ES-I3 (cell line): ENCODE results near the gene GNG12.

Source experiments
- H3K36me3 ChIP-seq: 2 replicates; pipeline ENCODE4 v1.6.1; 2013; ENCODE audit warnings: mild to moderate bottlenecking, low read length, control low read depth, moderate library complexity; ENCODE audit not compliant: insufficient read depth
- H3K4me1 ChIP-seq: 2 replicates; pipeline ENCODE4 v1.6.1; 2013; ENCODE audit warnings: mild to moderate bottlenecking, control low read depth, low read length; ENCODE audit not compliant: insufficient read depth
- H3K9ac ChIP-seq: 2 replicates; pipeline ENCODE4 v1.6.1; 2013; ENCODE audit warnings: low read depth, mild to moderate bottlenecking, low read length, moderate library complexity
- H3K9me3 ChIP-seq: 2 replicates; pipeline ENCODE4 v1.6.1; 2013; ENCODE audit warnings: mild to moderate bottlenecking, low read length, moderate library complexity; ENCODE audit not compliant: control insufficient read depth, insufficient read depth

Gene GNG12

DNA sequence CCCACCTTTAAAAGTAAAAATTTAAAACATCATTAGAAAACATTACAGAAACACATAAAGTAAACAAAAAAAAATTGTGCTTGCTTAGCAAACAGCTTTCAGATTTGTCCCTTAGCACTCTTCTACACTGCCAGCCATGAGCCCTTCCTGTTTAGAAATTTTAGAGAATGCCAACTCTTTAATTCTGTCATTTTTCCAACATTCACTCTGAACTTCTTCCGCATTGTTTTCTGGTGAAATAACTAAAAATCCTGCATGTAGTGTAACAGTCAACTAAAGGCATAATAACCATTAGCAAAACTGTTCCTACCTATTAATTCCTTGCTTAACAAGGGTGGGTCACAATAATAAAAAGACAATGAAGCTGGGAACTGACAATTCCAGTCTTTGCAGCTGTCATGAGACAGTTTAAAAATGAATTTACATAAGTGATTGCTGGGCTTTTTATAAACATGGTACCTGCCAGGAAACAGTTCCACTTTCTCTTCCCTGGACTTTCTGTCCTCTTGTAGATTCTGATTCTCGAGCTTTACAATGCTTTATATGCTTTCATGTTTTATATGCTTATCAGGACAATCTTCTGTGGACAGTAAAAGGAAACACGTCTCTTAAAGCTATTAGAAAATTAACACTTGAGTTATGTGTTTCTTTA lies 19.0 kb downstream of the GNG12 start:
- Histone ChIP-seq H3K4me1 (peaks cover 7% of the 10 kb centered on the region; the same call in 1 of the 2 replicates), H3K9me3 (peaks cover 8% of the 10 kb centered on the region; the same call in 1 of the 2 replicates), H3K36me3 (no peaks in the 10 kb centered on the region), H3K9ac (no peak overlapping the region)

DNA sequence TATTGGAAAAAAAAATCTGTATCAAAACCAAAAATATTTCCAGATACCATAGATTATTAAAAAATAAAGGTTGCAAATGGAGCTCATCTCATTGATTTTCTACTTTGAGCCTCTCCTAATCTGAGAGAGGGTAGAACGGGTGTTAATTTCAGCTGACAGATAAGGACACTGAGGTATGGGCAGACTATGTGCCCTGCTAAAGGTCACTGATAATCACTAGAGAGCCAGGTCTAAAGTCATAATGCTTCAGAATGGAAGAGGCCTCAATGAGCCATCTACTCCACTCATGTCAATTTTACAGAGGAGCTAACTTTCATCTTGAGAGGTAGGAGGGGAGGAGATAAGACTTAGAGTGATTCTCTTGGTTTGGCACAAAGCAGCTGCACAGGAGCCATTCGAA lies 21.0 kb downstream of the GNG12 start:
- Histone ChIP-seq H3K36me3 (no peaks in the 10 kb centered on the region), H3K9ac (no peak overlapping the region), H3K4me1 (0 out of 2 replicates have a peak, but pooled peaks cover 3% of the 10 kb centered on the region), H3K9me3 (peaks cover 8% of the 10 kb centered on the region; the same call in 1 of the 2 replicates)

DNA sequence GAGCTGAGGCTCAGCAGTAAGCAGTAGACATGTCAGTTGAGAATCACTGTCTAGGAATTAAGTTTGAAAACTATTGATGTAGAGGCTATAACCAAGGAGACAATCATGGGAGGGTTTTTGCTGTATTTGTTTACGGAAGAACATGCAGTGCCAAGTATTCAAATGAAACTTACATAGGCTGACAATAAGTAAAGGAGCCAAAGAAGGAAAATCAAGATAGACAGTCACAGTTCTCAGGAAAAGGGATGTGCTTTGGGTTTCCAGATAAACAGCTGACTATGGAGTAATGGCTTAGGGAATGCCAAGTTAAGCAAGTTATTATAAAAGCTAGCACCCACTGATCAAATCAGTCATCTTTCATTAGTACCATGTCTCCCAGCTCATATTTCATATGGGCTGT lies 21.5 kb downstream of the GNG12 start:
- Histone ChIP-seq H3K4me1 (0 out of 2 replicates have a peak, but pooled peaks cover 3% of the 10 kb centered on the region), H3K9ac (no peak overlapping the region), H3K36me3 (no peaks in the 10 kb centered on the region), H3K9me3 (peaks cover 6% of the 10 kb centered on the region; the same call in 1 of the 2 replicates)

DNA sequence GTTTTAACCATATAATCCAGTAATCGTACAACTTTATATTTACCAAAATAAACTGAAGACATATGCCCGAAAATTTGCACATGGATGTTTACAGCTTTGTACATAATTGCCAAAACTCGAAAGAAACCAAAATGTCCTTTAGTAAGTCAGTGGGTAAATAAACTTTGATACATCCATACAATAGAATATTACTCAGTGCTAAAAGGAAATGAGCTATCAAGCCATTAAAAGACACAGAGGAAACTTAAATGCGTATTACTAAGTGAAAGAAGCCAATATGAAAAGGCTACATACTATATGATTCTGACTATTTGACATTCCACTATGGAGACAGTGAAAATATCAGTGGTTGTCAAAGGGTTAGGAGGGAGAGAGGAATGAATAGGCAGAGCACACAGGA lies 23.4 kb downstream of the GNG12 start:
- H3K36me3 ChIP-seq = no peaks in the 10 kb centered on the region
- H3K9ac ChIP-seq = no peak overlapping the region
- no peaks in the 10 kb centered on the region for H3K9me3 ChIP-seq
- H3K4me1 ChIP-seq = no peaks in the 10 kb centered on the region

DNA sequence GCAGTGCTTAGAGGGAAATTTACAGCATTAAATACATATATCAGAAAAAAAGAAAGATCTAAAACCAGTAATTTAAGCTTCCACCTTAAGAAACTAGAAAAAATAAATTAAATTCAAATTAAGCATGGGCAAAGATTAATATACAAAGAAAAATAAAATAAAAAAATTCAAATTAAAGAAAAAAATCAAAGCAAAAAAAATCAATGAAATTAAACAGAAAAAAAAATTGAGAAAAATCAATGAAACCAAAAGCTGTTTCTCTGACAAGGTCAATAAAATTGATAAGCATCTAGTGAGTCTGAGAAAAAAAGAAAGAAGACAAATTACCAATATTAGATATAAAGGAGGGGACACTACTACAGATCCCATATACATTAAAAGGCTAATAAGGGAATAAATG lies 26.0 kb downstream of the GNG12 start:
- H3K4me1 ChIP-seq = peaks cover 4% of the 10 kb centered on the region; the same call in 1 of the 2 replicates
- H3K9ac ChIP-seq = no peak overlapping the region
- H3K9me3 ChIP-seq = no peaks in the 10 kb centered on the region
- no peaks in the 10 kb centered on the region for H3K36me3 ChIP-seq

DNA sequence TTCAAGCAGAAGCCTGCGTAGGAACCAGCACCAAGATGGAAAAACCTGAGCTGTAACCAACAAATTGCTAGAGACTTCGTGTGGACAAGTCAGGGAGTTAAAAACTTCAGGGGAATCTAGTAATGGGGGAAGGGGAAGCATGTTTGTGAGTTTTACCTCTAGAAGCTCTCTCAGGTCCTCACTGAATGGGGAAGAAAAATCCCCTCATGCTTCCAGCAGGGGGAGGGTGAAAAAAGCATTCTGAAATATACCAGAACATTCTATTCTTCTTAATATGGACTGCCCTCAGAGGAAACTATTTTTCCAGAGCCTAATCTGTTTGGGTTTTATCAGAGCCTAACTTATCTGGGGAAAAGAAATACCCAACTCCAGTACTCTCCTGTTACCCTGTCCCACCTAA lies 28.6 kb downstream of the GNG12 start:
- no peaks in the 10 kb centered on the region for H3K9me3 ChIP-seq
- H3K36me3 ChIP-seq = no peaks in the 10 kb centered on the region
- no peak overlapping the region for H3K9ac ChIP-seq
- H3K4me1 ChIP-seq = peaks cover 4% of the 10 kb centered on the region; the same call in 1 of the 2 replicates

DNA sequence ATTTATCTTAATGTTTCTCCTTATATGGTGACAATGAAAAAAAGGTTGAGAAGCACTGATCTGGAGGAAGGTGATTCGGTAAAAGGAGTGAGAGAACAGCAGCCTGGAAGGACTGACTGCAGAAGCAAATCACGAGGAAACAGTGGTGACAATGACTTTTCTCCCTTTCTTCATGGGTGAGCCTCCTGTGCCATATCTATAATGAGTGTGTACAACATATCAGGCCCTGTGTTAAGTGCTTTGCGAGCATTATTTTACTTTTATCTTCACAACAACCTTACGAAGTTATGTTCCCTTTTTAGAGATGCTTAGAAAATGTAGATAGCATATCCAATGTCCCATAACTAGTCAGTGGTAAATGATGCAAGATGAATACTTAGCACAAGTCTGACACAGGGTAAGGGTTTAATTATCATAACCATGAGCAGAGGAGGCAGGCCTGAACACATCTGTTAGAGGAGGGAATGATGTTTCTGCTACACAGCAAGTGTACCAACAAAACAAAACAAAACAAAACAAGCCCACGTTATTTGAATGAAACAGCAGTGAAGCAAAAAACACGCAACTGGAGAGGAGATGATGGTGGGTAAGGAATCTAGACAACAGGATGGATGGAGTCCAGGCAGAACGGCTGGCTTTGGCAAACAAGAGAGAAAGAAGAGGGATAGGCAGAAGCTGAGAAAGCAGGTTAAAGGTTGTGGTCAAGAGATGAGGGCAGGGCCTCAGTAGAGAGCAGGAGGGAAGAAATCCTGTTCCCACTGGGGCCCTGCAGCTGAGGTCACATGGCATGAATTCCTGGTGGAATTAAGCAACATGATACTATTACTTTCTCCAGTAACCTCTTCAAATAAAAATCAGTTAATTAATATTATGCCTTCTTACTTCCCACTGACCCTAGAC lies 29.6 kb downstream of the GNG12 start:
- Histone ChIP-seq H3K9me3 (no peaks in the 10 kb centered on the region), H3K36me3 (no peaks in the 10 kb centered on the region)

DNA sequence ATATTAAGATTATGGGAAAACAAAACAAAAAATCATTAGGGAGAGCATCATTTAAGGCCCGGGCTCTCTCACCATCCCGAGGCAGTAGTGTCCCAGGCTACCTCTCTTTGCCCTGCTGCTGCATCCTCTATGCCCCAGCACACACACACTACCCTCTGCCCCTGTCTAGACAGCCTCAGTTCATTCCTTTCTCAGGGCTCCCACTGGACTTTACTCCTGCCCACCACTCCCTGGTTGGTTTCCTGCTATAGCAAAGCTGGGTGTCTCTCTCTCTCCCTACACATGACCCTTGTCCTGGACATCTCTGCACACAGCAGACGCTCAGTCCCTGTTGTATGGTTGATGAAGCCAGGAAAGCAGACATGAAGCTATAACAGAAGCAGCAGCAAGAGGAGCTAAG lies 30.7 kb downstream of the GNG12 start:
- H3K9me3 ChIP-seq = no peaks in the 10 kb centered on the region
- H3K4me1 ChIP-seq = peaks cover 4% of the 10 kb centered on the region; the same call in 1 of the 2 replicates
- H3K9ac ChIP-seq = no peak overlapping the region
- H3K36me3 ChIP-seq = no peaks in the 10 kb centered on the region

More for the DNA sequence above, 29.6 kb downstream of the GNG12 start:
- Histone ChIP-seq H3K9ac (no peak overlapping the region), H3K4me1 (peaks cover 4% of the 10 kb centered on the region; the same call in 1 of the 2 replicates)

DNA sequence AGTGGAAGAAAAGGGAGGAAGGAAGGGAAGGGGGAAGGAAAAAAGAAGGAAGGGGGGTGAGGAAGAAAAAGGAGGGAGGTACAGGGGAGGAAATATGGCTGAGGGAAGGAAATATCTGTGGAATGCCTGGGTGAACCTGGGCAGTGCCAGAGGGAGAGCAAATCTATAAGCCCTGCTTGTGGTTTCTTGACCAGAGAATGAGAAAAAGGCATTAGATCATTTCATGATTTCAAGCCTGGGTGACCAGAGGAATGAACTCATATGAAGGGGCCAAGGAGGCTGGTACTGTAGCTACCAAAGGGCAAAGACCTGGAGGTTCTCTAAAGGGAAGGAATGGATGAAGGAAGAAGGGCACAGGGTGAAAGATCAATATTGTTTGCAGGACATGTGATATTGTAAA lies 31.4 kb downstream of the GNG12 start:
- H3K36me3 ChIP-seq = no peaks in the 10 kb centered on the region
- H3K4me1 ChIP-seq = peaks cover 4% of the 10 kb centered on the region; the same call in 1 of the 2 replicates
- no peaks in the 10 kb centered on the region for H3K9me3 ChIP-seq
- no peak overlapping the region for H3K9ac ChIP-seq

DNA sequence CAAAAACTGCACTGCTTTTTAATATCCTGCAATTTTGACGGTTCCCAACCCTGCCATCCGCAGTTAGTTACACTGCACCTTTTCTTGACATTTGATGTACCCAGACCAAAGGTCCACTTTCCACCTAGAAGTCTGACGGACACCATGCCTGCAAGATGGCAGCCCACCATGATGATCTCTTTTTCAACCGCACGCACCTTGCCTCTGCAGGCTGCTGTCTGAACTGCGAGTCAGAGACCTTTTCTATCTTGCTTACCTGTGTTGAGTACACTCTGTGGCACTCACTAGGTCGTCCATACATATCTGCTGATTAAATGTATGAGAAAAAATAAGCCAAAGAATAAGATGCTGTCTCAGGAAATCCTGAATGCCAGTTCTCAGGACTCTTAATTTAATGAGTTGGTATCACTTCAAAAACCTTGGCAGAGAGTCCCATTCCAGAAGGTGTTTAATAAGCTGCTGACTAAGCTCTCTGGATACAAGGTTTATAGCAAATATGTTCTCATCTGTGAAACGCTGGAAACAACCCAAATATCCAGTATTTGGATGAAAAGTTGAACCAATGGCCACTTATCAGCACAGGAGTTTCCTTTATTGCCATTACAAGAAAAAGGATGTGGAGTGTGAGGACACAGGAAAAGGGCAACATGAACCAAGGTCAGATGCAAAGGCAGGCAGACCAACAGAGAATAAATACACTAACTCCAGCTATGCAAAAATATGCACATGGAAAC lies 37.9 kb downstream of the GNG12 start:
- no peaks in the 10 kb centered on the region for H3K9me3 ChIP-seq
- no peak overlapping the region for H3K9ac ChIP-seq
- no peaks in the 10 kb centered on the region for H3K36me3 ChIP-seq
- peaks cover 33% of the 10 kb centered on the region for H3K4me1 ChIP-seq

DNA sequence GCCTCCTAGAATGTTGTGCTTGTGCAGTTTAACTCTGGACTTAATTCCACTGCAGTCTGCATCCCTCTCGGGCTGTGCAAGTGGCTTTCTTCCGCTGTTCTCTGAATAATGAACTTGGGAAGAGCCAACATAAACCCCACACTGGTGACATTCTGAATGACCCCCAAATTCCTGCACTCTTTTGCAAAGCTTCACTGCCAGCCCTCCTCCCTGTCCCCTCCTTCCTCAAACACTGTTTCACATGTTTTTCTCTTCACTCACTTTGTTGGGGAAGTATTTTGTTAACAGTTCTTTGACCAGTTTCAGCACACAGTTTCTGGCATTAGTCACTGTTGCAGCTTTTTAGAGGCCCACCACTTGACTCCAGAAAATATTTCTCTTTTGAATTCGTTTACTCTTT lies 39.7 kb downstream of the GNG12 start:
- Histone ChIP-seq H3K9ac (no peak overlapping the region), H3K9me3 (no peaks in the 10 kb centered on the region), H3K4me1 (peaks cover 35% of the 10 kb centered on the region), H3K36me3 (no peaks in the 10 kb centered on the region)

DNA sequence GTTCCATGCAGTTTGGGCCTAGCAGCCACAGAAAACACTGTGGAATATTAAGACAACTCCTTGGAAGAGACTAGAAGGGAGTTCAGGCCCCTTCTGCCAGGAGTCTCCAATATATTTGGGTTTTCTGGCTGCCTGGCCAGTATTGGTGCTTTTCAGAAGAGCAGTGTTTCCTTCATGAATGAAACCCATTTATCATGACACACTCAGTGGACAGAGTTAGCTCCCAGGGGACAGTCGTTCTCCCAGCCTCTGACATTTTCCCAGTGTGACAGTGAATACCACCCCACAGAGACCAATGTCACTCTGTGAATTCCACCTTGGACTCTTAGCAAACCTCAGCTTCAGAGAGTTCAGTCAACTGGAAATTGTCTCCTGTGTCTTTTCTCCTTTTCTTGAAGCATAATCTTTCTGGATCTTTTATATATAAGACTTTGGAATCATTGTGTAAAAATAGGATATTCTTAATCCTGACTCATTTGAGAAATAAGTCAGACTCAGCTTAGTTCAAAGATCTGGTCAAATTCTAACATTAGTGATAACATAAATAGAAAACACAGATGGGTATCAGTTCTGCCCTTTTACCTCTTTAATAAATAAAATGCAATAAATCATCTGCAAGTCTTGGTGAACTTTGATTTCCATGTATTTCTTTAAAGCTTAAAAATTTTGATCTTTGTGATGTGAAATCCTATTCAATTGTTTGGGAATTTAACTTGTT lies 40.4 kb downstream of the GNG12 start:
- Histone ChIP-seq H3K36me3 (no peaks in the 10 kb centered on the region), H3K9me3 (no peaks in the 10 kb centered on the region), H3K4me1 (peaks cover 35% of the 10 kb centered on the region), H3K9ac (no peak overlapping the region)

DNA sequence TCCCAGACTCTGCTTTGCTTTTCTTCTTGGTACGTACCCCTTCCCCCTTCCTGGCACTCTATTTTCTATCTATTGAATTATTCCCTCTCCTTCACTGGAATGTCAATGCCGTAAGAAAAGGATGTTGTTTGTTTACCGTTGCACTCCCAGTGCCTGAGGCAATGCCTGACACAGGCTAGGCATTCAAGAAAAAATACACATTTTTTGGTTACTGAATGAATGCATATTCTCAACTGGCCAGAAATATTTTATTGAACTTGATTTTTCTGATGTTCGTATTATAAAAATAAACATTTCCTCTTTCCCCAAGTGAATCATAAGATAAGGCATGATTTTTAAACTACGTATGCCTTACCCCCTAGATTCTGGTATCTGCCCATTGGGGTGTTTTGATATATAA lies 41.2 kb downstream of the GNG12 start:
- Histone ChIP-seq H3K4me1 (peaks cover 35% of the 10 kb centered on the region), H3K9ac (no peak overlapping the region), H3K36me3 (no peaks in the 10 kb centered on the region), H3K9me3 (no peaks in the 10 kb centered on the region)

DNA sequence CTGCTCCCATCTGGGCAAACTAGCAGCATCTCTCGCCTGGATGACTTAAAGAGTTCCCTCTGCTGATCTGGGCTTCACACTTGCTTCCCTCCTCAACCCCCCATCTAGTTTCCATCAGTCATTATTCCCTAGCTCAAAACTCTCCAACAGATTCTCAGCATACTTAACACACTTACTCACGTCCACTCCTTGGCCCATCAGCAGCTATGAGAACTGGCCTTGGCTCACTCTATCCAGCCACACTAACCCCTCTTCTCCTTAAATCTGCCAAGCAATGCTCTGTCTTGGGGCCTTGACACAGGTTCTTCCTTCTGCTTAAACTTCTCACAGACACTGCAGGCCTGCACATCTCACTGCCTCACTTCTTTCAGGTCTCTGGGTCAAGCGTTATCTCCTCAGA lies 41.6 kb downstream of the GNG12 start:
- no peaks in the 10 kb centered on the region for H3K9me3 ChIP-seq
- H3K9ac ChIP-seq = no peak overlapping the region
- peaks cover 35% of the 10 kb centered on the region for H3K4me1 ChIP-seq
- H3K36me3 ChIP-seq = no peaks in the 10 kb centered on the region
